NT2/D1 (cell line): Measurements from ENCODE around the gene STAC.
"Not testable (repeated sequence)": the region's sequence is repeated elsewhere in the genome, so short reads cannot be mapped to it uniquely, and the experiment has no call there.

Experiments used
- DNase-seq: peaks from one replicate; pipeline ENCODE4 v3.0.0-alpha.2; 2011; ENCODE audit warnings: low read depth, low spot score
- H3K27me3 ChIP-seq: 2 replicates; pipeline ENCODE4 v1.6.0; 2011; ENCODE audit warnings: mild to moderate bottlenecking; ENCODE audit not compliant: insufficient read length, insufficient read depth
- H3K36me3 ChIP-seq: 2 replicates; pipeline ENCODE4 v1.6.1; 2011; ENCODE audit warnings: mild to moderate bottlenecking, low read length, mixed read lengths; ENCODE audit not compliant: insufficient read depth, insufficient read length
- H3K4me1 ChIP-seq: 2 replicates; pipeline ENCODE4 v1.5.1; 2011; ENCODE audit not compliant: insufficient read depth, insufficient read length
- H3K4me3 ChIP-seq: 2 replicates; pipeline ENCODE4 v1.5.1; 2011; ENCODE audit warnings: low read depth; ENCODE audit not compliant: insufficient read length
- H3K9ac ChIP-seq: 2 replicates; pipeline ENCODE4 v1.6.0; 2011; ENCODE audit warnings: low read depth; ENCODE audit not compliant: insufficient read length
- H3K9me3 ChIP-seq: 2 replicates; pipeline ENCODE4 v1.5.1; 2011; ENCODE audit warnings: mild to moderate bottlenecking, low read length; ENCODE audit not compliant: insufficient read depth
- SUZ12 ChIP-seq: IDR thresholded peaks from 2 replicates; pipeline ENCODE4 v1.6.1; 2011; ENCODE audit not compliant: insufficient read length, insufficient read depth; ENCODE audit errors: extremely low read depth
- YY1 ChIP-seq: IDR thresholded peaks from 2 replicates; pipeline ENCODE4 v1.6.1; 2011; ENCODE audit not compliant: insufficient read length, insufficient read depth
- ZNF274 ChIP-seq: IDR thresholded peaks from 2 replicates; pipeline ENCODE4 v1.6.1; 2011; ENCODE audit warnings: mild to moderate bottlenecking, low read depth, low read length

The STAC gene

DNA sequence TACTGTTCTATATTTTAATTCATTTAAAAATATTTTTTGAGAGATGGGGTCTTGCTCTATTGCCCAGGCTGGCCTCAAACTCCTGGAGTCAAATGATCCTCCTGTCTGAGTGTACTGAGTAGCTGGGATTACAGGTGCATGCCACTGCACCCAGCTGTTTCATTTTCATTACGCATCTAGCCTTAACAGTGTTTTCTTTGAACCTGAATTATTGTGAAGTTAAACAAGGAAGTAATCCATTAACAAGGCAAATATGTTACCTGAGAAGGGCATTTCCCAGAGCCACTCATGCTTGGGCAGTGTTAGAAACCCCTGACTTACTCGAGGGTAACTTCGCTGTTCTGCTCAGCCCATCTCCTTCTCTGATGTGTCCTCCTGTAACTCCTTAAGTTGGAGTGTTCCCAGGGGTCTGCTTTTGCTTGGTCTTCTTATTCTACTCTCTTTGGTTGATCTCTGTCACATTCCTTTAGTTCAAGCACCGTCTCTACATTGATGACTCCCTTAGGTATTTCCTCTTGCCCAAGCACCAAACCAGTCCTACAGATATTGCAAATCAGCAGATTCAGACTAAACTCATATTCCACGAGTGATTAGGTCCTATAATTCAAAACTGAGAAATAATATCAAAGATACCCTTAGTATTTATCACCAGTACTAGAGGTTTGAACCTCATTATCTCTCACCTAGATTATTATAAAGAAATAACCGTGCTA is 107.9 kb downstream of the STAC start:
- no peaks in the 10 kb centered on the region for H3K9me3 ChIP-seq
- H3K27me3 ChIP-seq: no peaks in the 10 kb centered on the region
- DNase-seq: no peak
- H3K9ac ChIP-seq: no peak overlapping the region
- H3K36me3 ChIP-seq: peaks cover 5% of the 10 kb centered on the region
- H3K4me1 ChIP-seq: no peaks in the 10 kb centered on the region
- H3K4me3 ChIP-seq: no peak overlapping the region
- no peak for TF ChIP-seq ZNF274
- TF ChIP-seq SUZ12: no peak
- no peak for TF ChIP-seq YY1

DNA sequence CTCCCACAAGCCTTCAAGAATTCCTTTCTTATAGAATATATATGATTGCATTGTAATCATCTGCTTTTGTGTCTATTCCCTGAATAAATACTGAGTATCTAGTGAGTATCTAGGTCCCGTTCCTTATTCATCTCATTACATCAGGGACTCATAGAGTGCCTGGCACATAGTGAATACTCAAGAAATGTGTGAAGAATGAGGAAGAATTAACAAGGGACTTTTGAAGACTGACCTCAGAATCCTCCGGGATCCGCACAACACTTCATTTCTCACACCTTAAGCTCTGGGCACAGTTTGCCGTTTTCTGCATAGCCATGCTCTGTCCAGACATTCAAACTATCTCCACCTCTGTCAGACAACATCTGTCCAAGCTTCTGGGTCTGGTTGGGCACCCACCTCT is 108.8 kb downstream of the STAC start:
- DNase-seq: no peak
- H3K4me3 ChIP-seq: no peak overlapping the region
- no peaks in the 10 kb centered on the region for H3K9me3 ChIP-seq
- H3K27me3 ChIP-seq: no peaks in the 10 kb centered on the region
- no peaks in the 10 kb centered on the region for H3K4me1 ChIP-seq
- no peak overlapping the region for H3K9ac ChIP-seq
- no peak for TF ChIP-seq YY1
- no peak for TF ChIP-seq SUZ12
- peaks cover 5% of the 10 kb centered on the region for H3K36me3 ChIP-seq

DNA sequence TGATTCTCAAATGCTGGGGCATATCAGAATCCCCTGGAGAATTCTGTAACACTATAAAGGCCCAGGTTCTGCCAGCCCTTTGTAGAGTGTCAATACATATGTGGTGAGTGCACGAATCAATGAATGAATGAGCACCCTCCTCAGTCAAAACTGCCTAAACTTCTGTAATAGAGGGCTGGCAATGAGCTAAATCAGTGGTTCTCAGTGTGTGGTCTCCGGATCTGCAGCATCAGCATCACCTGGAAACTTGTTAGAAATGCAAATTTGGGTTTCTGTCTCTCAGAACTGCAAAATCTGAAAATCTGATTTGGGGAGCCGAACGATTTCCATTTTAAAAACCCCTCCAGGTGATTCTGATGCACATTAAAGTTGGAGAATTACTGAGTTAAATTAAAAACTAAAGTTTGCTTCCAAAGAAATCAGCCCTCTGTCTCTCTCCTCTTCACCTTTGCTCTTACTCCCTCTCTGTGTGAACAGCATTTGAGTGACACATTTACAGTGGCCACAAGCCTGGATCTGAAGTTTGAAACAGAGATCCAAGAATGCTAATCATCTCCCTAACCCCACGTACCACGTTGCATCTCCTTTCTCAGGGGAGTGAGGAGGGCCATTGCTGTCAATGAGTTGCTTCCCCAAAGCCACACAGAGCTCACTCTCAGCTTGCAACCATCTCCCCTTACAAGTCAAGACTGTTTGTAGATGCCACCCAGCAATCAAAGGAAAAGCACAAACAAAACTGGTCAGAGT is 109.5 kb downstream of the STAC start:
- TF ChIP-seq SUZ12: no peak
- TF ChIP-seq YY1: no peak
- TF ChIP-seq ZNF274: no peak
- Histone ChIP-seq H3K36me3 (peaks cover 5% of the 10 kb centered on the region), H3K4me3 (no peak overlapping the region), H3K27me3 (no peaks in the 10 kb centered on the region), H3K4me1 (no peaks in the 10 kb centered on the region), H3K9ac (no peak overlapping the region), H3K9me3 (no peaks in the 10 kb centered on the region)
- DNase-seq: no peak

DNA sequence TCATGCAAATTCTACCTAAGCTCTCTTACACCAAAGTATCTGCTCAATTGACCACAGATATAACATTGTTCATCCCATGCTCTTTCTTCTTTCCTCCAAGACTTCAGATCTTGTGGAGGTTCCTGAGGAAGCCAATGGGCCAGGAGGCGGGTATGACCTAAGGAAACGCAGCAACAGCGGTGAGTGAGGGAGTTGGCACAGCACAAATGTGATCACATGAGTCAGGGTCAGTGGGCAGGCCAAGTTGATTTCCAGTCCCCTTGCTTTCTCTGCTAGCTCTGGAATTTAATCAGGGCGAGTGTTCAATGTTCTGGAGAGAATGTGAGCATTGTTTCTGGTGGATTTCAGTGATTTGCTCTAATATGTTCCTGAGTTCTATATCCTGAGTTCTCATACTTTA is 112.7 kb downstream of the STAC start:
- Histone ChIP-seq H3K9me3 (no peaks in the 10 kb centered on the region), H3K36me3 (no peaks in the 10 kb centered on the region), H3K27me3 (no peaks in the 10 kb centered on the region), H3K9ac (no peak overlapping the region), H3K4me1 (no peaks in the 10 kb centered on the region), H3K4me3 (no peak overlapping the region)
- TF ChIP-seq ZNF274 (no peak), SUZ12 (no peak), YY1 (no peak)
- no peak for DNase-seq

DNA sequence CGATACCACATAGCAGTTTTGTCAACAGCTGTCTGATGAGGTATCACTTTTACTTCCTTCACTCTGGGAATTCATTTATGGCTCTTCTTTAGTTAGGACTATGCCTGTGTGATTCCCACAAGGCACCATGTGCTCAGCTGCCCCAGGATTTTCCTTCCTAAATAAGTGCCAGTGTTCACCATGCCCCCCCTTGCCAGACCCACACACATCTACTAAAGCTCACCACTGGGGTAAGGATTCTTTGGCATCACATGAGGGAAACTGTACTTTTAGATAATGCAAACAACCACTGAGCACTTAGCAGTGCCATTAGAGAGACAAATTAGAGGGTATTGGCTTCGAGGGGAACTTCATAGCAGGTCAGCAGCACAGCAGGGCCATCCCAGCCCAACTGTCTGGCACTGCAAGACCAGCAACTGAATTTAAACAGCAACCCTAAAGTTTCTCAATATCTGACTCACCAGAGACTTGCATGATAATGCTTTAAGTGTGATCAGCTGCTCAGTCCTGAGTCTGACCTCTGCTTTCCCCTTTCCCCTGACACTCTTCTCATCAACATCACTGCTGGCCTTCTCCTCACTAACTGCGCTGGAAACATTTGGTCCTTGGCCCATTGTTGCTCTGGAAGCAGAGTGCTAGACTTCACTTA is 114.3 kb downstream of the STAC start:
- no peak for DNase-seq
- Histone ChIP-seq H3K9me3 (no peaks in the 10 kb centered on the region), H3K4me3 (no peak overlapping the region), H3K27me3 (no peaks in the 10 kb centered on the region), H3K36me3 (no peaks in the 10 kb centered on the region), H3K9ac (no peak overlapping the region), H3K4me1 (no peaks in the 10 kb centered on the region)
- TF ChIP-seq YY1 (no peak), SUZ12 (no peak)

DNA sequence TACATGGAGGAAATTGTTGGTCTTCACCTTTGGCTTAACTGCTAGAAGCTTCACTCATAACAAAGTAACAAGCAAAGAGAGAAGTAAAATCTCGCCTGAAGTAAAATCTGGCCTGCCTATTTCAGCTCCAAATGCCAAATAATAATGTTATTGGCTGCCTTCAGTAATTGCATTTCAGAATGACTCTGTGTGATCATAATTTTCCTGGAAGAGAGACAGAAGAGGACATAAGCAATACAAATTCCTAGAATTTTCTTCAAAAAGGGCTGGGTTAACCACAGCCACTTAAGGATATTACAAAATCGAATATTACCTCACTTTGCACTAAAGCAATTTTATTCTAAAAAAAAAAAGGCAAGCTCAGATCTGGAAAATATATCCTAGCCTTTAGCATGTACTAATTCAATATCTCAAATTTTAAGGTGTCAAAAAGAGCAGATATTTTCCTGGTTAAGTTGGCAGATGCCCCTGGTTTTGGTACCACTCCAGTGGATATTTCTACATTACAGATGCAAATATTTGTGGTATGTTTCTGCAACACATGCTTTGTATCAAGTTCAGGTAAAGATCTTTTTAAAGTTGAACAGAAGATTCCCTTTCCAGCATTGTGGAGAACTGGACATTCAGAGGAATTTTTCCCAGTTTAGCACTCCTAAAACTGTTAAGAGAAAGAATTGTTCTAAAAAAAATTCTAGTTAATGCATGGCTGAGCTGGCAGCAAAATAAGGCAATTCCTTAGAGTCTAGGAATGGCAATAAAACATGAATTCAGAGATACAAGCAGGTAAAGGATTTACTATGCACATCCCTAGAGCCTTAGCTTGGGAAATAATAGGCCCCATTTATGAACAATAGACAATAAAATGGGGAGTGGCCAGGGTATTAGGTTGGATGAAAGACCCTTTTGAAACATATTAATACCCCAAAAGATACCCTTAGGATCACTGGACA is 116.7 kb downstream of the STAC start:
- Histone ChIP-seq H3K4me1 (no peaks in the 10 kb centered on the region), H3K27me3 (no peaks in the 10 kb centered on the region), H3K9me3 (no peaks in the 10 kb centered on the region), H3K4me3 (no peak overlapping the region), H3K36me3 (no peaks in the 10 kb centered on the region), H3K9ac (no peak overlapping the region)
- no peak for TF ChIP-seq SUZ12
- TF ChIP-seq ZNF274: no peak
- TF ChIP-seq YY1: no peak
- DNase-seq: no peak

DNA sequence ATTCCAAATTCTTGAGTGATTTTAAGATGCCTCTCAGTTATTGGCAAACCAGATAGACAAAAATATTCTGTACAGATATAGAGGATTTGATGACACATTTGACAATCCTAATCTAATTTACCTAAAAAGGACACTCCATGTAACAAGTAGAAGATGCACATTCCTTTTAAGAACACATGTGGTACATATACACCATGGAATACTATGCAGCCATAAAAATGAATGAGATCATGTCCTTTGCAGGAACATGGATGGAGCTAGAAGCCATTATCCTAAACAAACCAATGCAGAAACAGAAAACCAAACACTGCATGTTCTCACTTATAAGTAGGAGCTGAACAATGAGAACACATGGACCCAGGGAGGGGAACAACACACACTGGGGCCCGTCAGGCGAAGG is 119.7 kb downstream of the STAC start:
- H3K27me3 ChIP-seq, H3K9me3 ChIP-seq, DNase-seq: not testable (repeated sequence)

More for the DNA sequence above, 119.7 kb downstream of the STAC start:
- H3K36me3 ChIP-seq, H3K4me3 ChIP-seq, H3K9ac ChIP-seq, H3K4me1 ChIP-seq: not testable (repeated sequence)
